Right forelimb (tissue), 1 donor: ENCODE measurements around the gene MBD2.
"Not testable (repeated sequence)": the region's sequence is repeated elsewhere in the genome, so short reads cannot be mapped to it uniquely, and the experiment has no call there.

Source experiments
- DNase-seq: peaks from one replicate; pipeline ENCODE4 v3.0.0-alpha.2; 2018

Gene MBD2

DNA sequence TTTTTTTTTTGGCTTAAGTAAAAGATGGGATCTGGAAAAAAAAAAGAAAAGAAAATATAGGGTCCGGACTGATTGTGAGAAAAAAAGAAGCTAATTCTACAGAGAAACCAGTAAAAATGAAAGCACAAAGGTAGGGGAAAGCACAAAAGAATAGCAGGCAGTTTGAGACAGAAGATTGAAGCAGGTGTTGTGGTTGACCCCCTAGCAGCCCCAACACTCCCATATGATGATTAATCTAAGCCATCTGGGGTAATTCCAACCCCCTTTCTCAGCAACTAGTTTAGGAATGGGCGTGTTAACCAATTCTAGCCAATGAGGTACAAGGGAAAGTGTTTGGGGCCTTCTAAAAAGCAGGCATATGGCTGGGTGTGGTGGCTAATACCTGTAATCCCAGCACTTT is 77.0 kb downstream of the MBD2 start:
- no peak for DNase-seq

DNA sequence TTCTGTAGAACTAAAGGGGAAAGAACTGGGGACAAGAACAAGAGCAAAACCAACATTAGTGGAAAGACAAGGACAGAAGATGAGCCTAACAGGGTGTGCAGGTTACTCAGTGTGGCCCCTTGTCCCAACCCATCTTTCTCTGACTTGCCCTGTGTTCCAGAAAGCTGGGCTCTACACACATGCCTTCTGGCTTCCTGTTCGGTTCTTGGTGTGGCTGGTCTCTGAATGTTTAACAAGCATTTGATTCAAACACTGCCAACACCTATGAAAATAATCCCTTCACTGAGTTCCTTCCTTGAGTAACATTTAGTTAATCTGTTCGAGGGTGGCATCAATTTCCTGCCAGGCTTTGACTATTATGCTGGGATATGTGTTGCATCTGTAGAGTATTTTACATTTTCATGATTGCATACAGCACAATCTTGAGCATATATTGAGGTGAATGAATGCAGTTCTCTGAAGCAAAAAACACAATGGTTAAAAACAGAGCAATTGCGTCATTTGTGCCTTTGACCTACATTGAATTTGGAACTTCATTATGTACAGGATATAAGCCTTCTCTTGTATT is 83.3 kb downstream of the MBD2 start:
- no peak for DNase-seq

DNA sequence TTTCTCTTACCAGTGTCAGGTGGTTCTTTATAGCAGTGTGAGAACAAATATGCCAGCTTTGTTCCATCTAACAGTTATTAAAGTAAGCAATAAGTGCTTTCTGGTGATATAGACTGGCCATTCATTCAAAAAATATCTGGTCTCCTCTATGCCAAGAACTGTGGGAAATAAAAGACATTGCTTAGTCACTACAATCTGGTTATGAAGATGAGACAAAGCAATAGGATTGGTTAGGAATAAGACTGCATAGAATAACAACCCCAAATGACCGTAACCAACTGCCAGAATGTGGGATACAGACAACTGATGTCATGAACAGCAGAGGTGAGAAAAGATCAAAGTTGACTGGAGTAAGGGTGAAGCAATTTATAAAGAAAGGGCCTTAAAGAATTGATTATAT is 83.8 kb downstream of the MBD2 start:
- DNase-seq: no peak

DNA sequence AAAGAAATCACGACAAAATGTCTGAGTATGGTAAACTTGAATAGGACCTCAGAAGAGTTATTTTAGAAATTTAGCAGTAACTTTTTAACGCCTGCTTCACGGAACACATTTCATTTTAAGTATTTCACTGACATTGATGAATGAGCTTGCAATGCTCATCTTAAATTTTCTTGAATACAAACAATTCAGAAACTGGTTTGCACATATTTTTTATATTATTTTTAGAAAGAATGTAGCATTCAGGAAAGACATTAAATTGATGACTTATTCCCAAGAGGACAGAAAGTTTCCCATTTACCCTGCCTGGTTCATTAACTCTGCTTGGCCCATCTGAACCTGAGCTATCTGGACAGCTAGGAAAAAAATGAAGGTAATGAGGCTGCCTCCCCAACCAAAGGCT is 89.3 kb downstream of the MBD2 start:
- no peak for DNase-seq

DNA sequence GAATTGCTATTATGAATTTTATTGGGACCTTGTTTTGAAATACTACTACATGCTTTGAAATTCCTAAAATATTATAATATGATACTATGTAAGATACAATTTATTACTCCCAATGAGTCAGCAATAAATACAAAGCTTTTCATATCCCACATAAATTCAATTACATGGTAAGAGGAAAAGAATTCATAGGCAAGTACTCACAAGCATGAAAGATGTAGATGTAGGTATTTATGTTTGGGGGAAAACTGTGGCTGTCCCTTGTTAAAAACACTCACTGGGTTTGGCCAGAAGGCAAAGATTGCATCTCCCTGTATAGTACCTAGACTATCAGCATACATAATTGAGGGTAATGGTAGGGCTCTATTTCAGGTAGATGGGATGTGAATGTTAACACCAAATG is 90.4 kb downstream of the MBD2 start:
- DNase-seq: no peak

DNA sequence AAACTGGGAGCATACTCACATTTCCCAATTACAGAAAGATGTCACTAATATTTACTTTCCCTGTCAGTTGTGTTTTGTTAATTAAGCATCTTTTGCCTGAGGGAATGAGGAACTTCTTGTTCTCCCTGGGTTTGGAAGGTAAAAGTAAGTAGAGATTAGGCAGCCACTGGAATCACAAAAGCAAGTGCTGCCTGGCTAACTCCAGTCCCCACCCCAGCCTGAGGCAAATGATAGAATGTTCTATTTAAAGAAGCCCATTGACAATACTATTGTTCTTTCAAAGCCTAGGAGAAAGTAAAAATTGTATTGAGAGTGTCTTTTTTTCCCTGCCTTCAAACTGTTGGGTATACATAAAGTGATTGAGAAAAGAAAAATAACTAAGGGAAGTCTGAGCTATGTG is 93.8 kb downstream of the MBD2 start:
- no peak for DNase-seq

DNA sequence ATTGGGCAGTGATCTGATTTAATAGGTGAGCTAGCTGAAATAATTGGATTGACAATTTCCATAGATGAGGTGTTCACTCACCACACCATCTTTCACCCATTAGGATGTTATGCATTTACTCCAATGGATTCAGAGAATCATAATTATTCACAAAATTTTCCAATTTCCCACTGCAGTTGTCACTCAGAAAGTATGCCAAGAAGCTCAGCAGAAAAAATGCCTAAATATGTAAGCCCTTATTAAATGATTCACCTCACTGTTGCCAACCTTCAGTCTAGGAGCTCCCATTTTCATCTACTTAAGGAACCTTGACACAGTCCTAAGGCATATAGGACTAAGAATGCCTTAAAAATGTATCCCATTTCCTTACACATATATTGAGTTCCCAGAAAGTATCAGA is 94.3 kb downstream of the MBD2 start:
- no peak for DNase-seq

DNA sequence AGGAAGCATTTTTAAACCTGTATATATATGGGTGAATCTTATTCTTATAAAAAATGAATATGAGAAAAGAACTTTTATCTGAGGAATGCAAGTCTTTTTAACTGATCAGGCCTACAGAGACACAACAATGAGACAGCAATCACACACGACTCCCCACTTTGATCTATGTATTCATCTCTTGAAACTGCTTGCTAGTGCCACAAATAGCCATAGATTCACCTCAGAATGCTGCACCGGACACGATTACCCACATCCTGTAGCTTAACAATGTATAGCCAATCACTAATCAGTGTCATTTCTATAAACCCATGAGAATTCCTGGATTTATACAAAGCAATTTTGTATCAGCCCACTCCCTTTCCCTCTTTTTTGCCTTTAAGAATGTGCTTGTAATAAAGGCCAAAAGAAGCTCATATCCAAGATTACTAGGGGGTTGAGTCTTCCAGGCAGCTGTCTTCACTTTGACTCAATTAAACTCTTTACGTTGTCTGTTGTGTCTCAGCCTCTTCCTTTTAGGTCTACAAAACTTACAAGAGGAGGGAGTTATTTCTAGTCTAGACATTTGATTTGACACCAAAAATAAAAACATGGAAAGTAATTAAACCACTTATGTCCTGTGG is 94.9 kb downstream of the MBD2 start:
- DNase-seq: no peak

DNA sequence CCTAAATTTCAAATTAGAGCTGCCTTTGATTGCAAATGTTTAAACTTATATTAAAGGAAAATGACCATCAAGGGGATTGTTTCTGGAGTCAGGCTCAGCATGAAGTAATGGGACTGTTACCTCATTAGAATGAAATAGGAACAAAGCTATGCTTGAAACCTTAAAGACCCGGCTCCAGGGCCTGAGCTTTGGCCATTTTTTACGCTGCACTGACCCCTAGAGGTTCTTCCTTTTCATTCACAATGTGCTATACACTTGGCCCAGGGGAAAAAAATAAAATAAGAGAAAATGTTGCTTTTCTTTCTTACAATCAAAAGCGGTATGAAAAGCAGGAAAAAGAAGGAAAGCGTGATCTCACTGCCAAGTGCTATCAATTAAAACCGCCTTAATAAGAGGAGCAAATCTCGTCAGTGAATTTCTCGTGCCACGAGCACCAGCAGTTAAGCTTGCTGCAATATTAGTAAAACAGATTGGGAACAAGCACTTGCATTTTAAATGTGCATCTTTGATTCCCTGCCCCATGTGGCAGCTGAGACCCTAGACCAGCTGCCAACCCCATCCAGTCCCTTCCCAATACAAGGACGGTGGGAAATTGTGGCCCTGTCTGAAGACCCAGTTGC is 96.6 kb downstream of the MBD2 start:
- no peak for DNase-seq

DNA sequence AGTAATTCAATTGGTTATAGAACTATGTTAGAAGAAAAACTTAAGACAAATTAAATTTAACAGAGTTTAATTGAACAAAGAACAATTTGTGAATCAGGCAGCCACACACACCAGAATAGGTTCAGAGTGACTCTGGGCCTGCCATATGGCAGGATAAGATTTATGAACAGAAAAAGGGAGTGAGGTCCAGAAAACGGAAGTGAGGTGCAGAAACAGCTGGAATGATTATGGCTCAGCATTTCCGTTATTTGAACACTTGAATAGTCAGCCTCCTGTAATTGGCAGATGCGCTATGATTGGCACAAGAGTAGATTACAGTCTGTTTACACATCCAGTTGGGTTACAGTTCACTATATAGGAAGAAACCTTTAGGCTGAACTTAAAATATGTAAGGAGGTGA is 99.0 kb downstream of the MBD2 start:
- DNase-seq: no peak

DNA sequence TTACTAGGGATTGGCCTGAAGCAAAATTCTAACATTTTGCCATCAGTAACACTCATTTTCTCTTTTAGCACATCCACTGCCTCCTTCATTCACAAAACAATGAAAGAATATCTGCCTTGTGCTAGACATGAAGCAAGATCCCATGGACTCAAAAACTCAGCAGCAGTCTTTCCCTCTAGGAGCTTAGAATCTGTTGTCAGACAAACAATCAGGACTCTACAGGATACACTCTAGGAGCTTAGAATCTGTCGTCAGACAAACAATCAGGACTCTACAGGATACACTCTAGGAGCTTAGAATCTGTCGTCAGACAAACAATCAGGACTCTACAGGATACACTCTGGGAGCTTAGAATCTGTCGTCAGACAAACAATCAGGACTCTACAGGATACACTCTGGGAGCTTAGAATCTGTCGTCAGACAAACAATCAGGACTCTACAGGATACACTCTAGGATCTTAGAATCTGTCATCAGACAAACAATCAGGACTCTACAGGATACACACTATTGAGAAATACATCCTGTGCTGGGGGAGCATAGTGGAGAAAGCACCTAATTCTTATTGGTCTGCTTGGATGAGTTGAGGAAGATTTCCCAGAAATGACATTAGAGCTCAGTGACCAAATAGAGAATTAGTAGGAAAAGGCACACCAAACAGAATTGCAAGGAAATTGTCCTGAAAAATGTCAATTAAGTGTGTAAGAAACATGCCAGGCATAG is 100.6 kb downstream of the MBD2 start:
- DNase-seq: not testable (repeated sequence)

DNA sequence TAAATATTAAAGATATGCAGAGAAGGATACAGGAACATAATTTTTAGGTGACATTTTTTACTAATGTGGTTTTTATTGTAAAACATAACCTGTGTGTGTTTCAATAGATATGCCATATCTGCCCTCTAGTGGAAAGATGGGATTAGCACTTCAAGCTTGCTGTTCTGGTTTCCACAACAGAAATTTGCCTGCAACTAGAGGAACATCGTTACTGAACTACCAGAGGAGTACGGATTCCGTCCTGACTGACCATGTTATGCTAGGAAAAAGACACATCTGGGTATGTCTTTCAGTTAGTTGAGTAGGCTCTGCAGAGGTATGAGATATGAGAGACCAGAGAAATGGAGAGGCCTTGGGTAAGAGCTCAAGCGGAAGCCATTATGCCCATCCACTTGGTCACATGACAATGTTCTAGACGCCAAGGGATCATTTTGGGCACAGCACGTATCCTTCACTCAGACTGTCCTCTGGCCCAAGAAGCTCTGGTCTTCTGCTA is 104.9 kb downstream of the MBD2 start:
- DNase-seq: no peak

DNA sequence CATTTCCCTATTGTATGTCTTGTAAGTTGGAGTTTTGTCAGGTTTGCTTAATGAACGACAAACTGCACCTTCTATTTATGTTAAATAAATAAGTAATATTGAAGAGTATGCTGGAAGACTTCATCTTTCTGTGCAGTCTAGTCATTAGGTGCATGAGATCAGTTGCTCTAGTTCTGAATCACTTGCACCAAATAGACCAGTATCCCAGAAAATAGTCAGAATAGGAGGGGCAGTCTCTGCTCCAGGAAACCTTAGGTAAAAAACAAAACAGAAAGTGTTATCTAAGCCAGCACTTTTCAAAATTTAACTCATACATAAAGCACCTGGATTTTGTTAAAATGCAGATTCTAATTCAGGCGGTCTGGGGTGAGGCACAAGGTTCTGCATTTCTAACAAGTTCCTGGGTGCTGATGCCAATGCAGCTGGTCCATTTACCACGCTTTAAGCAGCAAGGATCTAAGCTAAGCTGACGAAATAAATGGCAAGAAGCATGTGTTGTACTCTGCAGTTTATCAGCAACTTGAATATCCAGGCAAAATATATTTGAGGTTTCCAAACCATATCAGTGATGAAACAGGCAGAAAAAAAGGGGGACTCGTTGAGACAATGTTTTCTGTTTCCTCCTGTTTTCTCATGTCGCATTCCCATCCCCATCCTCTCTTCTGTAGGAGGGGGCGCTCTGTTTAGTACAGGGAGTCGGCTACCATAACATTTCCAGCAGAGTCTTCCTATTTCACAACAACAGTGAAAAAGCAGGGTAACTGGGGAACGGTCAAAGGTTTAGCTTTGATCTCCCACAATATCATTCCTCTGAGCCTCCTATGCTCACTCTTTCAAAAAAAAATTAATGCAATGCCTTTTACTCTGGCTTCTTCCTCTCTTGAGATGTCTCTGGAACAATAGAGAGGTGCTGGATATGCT is 106.4 kb downstream of the MBD2 start:
- DNase-seq: no peak

DNA sequence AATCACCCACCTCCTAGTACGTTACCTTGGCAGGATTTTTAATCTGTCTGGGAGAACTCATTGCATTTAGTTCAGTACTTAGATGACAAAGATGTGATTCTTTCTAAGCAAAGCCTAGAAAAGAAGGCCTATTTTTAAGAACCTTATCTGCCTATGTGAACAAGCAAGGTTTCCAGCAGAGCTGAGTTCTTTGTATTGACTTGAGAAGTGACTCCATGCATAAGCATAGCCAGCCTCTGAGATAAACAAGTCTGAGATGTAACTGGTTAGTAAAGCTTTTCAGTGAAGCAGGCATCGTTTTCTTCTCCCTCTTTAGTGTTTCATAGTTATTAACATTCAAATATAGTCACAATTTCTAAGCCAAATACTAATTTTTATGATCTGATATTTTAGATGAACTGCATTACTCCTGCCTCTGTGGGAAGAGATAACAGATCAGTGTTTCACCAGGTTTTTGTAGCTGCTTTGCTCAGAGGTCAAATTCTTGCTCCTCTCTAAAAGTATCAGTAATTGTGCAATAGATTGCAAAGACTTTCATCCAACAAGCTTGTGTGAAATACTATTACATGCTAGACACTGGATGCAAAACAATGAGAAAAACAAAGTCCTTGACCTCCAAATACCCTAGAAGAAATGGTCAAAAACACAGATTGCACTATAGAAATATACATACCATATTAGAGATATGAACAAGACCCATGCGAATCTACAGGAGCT is 107.8 kb downstream of the MBD2 start:
- no peak for DNase-seq

DNA sequence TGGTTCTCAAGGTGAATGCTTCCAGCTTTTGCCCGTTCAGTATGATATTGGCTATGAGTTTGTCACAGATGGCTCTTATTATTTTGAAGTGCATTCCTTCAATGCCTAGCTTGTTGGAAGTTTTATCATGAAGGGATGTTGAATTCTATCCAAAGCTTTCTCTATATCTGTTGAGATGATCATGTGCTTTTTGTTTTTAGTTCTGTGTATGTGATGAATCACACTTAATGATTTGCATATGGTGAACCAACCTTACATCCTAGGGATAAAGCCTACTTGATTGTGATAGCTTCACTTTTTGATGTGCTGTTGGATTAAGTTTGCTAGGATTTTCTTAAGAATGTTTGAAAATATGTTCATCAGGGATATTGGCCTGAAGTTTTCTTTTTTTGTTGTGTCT is 112.1 kb downstream of the MBD2 start:
- DNase-seq: no peak

DNA sequence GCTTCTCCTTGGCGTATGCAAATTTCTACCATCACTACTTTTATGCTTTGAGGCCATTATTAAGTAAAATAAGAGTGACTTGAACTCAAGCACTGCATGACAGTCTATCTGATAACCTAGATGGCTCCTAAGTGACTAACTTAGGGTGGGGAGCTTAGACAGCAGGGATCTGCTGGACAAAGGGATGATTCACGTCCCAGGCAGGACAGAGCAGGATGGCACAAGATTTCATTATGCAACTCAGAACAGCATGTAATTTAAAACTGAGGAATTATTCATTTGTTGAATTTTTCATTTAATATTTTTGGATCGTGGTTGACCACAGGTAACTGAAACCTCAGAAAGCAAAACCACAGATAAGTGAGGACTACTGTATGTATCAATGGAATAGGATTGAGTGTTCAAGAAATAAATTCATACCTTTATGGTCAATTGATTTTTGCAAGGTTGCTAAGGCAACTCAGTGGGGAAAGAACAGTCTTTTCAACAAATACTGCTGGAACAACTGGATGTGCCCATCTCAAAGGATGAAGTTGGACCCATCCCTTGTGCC is 115.3 kb downstream of the MBD2 start:
- no peak for DNase-seq

DNA sequence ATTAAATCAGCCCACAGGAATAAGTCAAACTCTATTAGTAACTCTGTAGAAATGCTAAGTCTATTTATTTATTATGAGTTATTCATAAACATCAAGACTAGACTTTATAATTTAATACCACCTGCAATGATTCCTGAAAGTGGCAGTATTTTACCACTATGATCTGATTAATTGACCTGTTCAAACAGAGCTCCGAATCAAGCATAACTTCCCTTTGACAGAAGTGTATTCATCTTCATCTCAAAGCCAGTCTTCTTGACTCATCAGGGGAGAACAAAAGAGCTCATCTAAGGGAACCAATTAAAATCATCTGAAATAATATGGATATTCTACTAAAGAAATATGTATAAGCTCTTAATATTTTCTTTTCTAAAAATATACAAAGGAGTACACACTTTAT is 122.3 kb downstream of the MBD2 start:
- DNase-seq: no peak
